ENCODE data around the gene EPS15. TPM values are rescaled to one million over a fixed set of nuclear protein-coding genes. Genes with fewer than 3 reads are reported as not detected.

EPS15 gene
- total and polyA plus RNA-seq, 2 of the 8 experiments (the other 6 are each of a cell fraction or from before 2014, with no cell fraction given), result 15.9 to 57.2 TPM

DNA sequence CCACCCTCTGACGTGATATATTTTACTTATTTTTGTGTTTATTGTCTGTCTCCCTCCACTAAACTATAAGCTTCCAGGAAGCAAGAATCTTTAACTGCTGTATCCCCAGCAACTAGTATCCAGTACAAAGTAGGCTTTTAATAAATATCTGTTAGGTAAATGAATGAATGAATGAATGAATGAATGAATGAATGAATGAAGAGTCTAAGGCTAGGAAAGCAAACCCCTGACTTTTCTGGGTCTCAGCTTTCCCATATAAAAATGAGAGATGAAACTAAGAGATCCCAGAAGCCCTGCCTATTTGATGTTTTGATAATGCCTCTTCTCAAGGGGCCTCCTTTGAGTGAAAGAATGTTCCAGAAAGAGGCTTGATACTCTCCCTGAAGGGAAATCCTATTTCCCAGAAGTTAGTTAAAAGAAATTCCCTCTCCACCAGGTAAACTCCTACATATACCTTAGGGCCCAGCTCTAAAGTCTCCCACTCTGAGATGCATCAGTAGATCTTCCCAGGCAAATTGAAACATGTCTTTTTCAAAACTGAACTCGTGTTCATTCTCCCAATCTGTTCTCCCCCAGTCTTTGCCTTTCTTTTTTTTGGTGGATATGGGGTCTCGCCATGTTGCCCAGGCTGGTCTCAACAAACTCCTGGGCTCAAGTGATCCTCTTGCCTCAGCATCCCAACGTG lies 196.5 kb downstream of the EPS15 start:
- H2AFZ ChIP-seq (ENCODE audit: low read length), result no peak overlapping the region
- H3K79me2 ChIP-seq (ENCODE audit: control insufficient read depth in 1 of 2, insufficient read depth in 2 of 2, low read length in 2 of 2), result no peaks in the 10 kb centered on the region
- H3K27me3 ChIP-seq (replicated peaks in 1 of 4; ENCODE audit: control insufficient read depth in 3 of 4, extremely low read depth in 1 of 4, insufficient read depth in 3 of 4, low read length in 3 of 4), result no peaks in the 10 kb centered on the region
- no peak overlapping the region for H2BK20ac ChIP-seq (ENCODE audit: low read length)
- WGBS, 2 experiments (ENCODE audit: extremely low coverage in 1 of 2, insufficient coverage in 1 of 2, insufficient read length in 1 of 2, insufficient replicate concordance in 2 of 2, low coverage in 1 of 2, low lambda C conversion rate in 2 of 2, missing lambda C conversion rate in 1 of 2), result 93% methylated on average over 4 of the region's 4 CpGs; no CpG with 5 or more reads in 1 of the 2 experiments
- no peak overlapping the region for H3K18ac ChIP-seq (ENCODE audit: extremely low read depth, low read length)
- FAIRE-seq, result no peak
- H4K8ac ChIP-seq (ENCODE audit: extremely low read depth, insufficient read depth, low read length), result no peak overlapping the region
- H3K14ac ChIP-seq (ENCODE audit: insufficient read length), result no peak overlapping the region
- no peak overlapping the region for H4K5ac ChIP-seq (ENCODE audit: insufficient read length, low read depth, low read length)
- ChIA-PET POLR2A (ENCODE audit: partially characterized antibody) (no interaction called here), CTCF (ENCODE audit: partially characterized antibody) (interaction anchor here (1.8 kb wide), 1 partner anchor 10 kb away, joined by 8 read pairs; no protein-coding TSS in a partner anchor)
- H2AK5ac ChIP-seq (ENCODE audit: low read depth, low read length), result no peak overlapping the region
- H4K20me1 ChIP-seq (replicated peaks in 1 of 2; ENCODE audit: control insufficient read depth in 1 of 2, insufficient read depth in 2 of 2, low read length in 2 of 2), result peaks cover 0 to 1% of the 10 kb centered on the region in 2 experiments
- TF ChIP-seq BCL11A (IDR thresholded peaks at IDR 0.05; ENCODE audit: low read depth in 2 of 2, low read length in 2 of 2) (no peak), TCF12 (IDR thresholded peaks at IDR 0.05; ENCODE audit: low read depth, low read length) (no peak), CBX5 (IDR thresholded peaks at IDR 0.05; ENCODE audit: low read depth, low read length) (no peak), SAP30 (IDR thresholded peaks at IDR 0.05; ENCODE audit: insufficient read depth, insufficient replicate concordance, low read length) (no peak)
- H3K9me3 ChIP-seq (ENCODE audit: insufficient read depth in 2 of 2, low read depth in 1 of 2, low read length in 1 of 2), result no peaks in the 10 kb centered on the region
- no peak overlapping the region for H2BK12ac ChIP-seq (ENCODE audit: low read depth, low read length)
- no peak overlapping the region for H3K23ac ChIP-seq (ENCODE audit: insufficient read length)
- H3K27ac ChIP-seq (ENCODE audit: low read depth, low read length), result no peak overlapping the region
- no peak overlapping the region for H3K56ac ChIP-seq (replicated peaks; ENCODE audit: insufficient read length, low read depth, low read length)
- no peak overlapping the region for H3K4ac ChIP-seq (replicated peaks; ENCODE audit: insufficient read length, low read depth, low read length)
- H3K4me2 ChIP-seq (ENCODE audit: insufficient read depth in 1 of 2, low read depth in 2 of 2, low read length in 2 of 2), result no peak overlapping the region
- H2BK5ac ChIP-seq (ENCODE audit: low read depth, low read length), result no peak overlapping the region
- H3K9ac ChIP-seq (replicated peaks in 1 of 4; ENCODE audit: extremely low read depth in 1 of 4, low read depth in 3 of 4, low read length in 3 of 4), result no peak overlapping the region
- no peaks in the 10 kb centered on the region for H3K79me1 ChIP-seq (ENCODE audit: low read depth, low read length)
- H3K23me2 ChIP-seq (ENCODE audit: low read depth, low read length), result no peaks in the 10 kb centered on the region; the same call in 1 of the 2 replicates
- no peak overlapping the region for H2BK15ac ChIP-seq (ENCODE audit: low read length)
- H3K36me3 ChIP-seq (ENCODE audit: control insufficient read depth in 2 of 4, insufficient read depth in 4 of 4, low read length in 3 of 4), result no peaks in the 10 kb centered on the region
- H3K4me1 ChIP-seq (replicated peaks in 1 of 4; ENCODE audit: control insufficient read depth in 3 of 4, insufficient read depth in 4 of 4, low read length in 3 of 4), result peaks cover 0 to 7% (median 3%) of the 10 kb centered on the region in 4 experiments; a peak in 3 of 7 replicates
- no peak overlapping the region for H3K4me3 ChIP-seq (ENCODE audit: extremely low read depth in 1 of 4, insufficient read depth in 2 of 4, low read depth in 3 of 4, low read length in 4 of 4)
- no peak for DNase-seq (ENCODE audit: low read depth in 1 of 2, low spot score in 2 of 2)
- no peak overlapping the region for H4K91ac ChIP-seq (replicated peaks; ENCODE audit: insufficient read length, low read length)
- H2BK120ac ChIP-seq (replicated peaks; ENCODE audit: low read depth, low read length), result no peak overlapping the region

All from H1 (cell line).